ENCODE measurements around the gene BCL6.

The BCL6 gene

DNA sequence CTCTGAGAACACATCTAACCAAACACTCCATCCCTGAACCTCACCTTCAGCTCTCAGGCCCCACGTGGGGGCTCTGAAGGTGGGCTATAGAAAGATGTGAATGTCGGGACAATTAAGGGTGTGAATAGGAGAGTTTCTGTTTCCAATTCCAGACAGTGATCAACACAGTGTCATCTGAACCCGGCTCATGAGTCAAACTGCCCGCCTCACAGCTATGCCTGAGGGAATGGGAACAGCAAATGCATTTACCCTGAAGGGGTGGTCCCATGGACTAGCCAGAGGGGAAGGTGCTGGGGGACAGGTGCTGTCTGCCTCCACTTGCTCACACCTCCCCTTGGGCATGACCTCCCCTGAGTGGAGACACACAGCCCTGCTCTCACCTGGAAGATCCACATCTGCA lies 49.2 kb downstream of the BCL6 start:
- no peak for DNase-seq (ENCODE audit: extremely low read depth, low read depth)
- TF ChIP-seq, protein P1, sequence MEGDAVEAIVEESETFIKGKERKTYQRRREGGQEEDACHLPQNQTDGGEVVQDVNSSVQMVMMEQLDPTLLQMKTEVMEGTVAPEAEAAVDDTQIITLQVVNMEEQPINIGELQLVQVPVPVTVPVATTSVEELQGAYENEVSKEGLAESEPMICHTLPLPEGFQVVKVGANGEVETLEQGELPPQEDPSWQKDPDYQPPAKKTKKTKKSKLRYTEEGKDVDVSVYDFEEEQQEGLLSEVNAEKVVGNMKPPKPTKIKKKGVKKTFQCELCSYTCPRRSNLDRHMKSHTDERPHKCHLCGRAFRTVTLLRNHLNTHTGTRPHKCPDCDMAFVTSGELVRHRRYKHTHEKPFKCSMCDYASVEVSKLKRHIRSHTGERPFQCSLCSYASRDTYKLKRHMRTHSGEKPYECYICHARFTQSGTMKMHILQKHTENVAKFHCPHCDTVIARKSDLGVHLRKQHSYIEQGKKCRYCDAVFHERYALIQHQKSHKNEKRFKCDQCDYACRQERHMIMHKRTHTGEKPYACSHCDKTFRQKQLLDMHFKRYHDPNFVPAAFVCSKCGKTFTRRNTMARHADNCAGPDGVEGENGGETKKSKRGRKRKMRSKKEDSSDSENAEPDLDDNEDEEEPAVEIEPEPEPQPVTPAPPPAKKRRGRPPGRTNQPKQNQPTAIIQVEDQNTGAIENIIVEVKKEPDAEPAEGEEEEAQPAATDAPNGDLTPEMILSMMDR (IDR thresholded peaks at IDR 0.05; ENCODE audit: low read depth, low read length, missing control alignments): no peak
- H3K4me3 ChIP-seq (replicated peaks; ENCODE audit: low read depth, low read length): no peak overlapping the region

DNA sequence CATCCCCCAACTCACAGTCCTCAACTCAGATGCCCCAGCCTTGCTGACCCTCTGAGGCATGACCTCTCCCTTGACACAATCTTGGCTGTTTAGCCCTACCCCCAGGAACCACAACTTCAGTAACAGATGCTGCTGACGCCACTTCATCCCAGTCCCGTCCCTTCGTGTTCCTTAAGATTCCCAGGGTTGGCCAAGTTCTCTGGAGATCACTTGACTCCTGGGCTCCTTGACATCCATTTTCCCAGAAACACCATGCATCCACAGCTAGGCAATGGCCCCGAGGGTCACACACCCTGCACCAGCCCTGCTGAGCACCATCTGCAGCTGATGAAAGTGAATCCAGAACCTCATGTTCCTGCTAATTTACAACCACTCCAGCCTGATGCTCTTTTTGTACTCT lies 49.8 kb downstream of the BCL6 start:
- no peak overlapping the region for H3K4me3 ChIP-seq (replicated peaks; ENCODE audit: low read depth, low read length)
- TF ChIP-seq, protein P1 (IDR thresholded peaks at IDR 0.05; ENCODE audit: low read depth, low read length, missing control alignments): no peak

DNA sequence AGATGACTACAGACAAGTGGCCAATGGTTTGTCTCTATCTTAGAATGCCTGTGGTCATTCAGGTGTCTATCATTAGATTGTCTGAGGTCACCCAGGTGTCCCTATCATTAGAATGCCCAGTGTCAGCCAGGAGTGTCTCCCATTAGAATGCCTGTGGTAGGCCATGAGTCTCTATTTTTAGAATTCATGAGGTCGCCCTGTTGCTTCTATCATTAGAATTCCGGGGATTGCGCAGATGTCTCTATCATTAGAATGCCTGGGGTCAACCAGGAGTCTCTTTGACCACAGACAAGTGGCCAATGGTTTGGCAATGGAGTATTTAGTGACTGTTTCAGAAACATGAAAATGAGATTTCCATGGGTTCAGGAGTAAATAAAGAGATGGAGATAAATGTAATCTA lies 50.5 kb downstream of the BCL6 start:
- DNase-seq (ENCODE audit: extremely low read depth, low read depth): no peak
- no peak overlapping the region for H3K4me3 ChIP-seq (replicated peaks; ENCODE audit: low read depth, low read length)
- TF ChIP-seq, protein P1 (IDR thresholded peaks at IDR 0.05; ENCODE audit: low read depth, low read length, missing control alignments): no peak

More for the DNA sequence above, 49.8 kb downstream of the BCL6 start:
- no peak for DNase-seq (ENCODE audit: extremely low read depth, low read depth)

DNA sequence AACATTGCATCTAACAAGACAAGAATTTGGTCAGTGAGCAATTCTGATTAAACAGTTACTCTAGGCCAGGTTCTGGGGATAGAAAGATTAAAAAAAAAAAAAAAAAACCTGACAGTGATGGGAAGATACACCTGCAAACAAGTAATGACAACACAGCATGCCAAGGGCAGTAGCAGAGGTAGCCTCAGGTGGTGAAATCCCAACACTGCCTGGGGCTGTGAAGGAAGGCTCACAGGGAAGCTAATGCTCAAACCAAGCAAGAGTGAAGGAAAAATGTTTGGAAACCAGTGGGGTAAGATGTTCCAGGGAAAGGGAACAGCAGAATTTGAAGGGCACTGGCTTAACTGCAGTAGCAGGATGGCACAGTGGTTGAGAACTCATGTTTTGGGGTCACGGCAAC lies 51.8 kb downstream of the BCL6 start:
- no peak for DNase-seq (ENCODE audit: extremely low read depth, low read depth)
- TF ChIP-seq, protein P1 (IDR thresholded peaks at IDR 0.05; ENCODE audit: low read depth, low read length, missing control alignments): no peak
- H3K4me3 ChIP-seq (replicated peaks; ENCODE audit: low read depth, low read length): no peak overlapping the region

DNA sequence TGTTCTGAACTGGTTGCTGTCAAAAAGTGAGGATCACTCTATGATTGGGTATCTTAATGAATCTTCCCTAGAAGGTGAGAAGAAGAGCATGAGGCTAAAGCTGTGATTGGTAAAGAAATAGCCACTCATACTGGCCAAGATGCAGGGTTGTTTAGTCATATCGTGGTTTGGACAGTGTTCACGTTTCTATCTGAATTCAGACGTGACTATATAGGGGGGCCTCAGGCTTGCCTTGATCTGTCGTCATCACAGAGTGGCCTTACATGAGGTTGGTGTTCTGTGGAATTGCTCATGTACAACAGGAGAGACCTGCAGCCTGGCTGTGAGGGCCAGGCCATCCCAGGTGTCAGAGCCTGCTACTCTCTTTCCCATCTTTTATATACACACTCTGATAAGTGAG lies 55.3 kb downstream of the BCL6 start:
- no peak for DNase-seq (ENCODE audit: extremely low read depth, low read depth)
- no peak overlapping the region for H3K4me3 ChIP-seq (replicated peaks; ENCODE audit: low read depth, low read length)
- TF ChIP-seq, protein P1 (IDR thresholded peaks at IDR 0.05; ENCODE audit: low read depth, low read length, missing control alignments): no peak

DNA sequence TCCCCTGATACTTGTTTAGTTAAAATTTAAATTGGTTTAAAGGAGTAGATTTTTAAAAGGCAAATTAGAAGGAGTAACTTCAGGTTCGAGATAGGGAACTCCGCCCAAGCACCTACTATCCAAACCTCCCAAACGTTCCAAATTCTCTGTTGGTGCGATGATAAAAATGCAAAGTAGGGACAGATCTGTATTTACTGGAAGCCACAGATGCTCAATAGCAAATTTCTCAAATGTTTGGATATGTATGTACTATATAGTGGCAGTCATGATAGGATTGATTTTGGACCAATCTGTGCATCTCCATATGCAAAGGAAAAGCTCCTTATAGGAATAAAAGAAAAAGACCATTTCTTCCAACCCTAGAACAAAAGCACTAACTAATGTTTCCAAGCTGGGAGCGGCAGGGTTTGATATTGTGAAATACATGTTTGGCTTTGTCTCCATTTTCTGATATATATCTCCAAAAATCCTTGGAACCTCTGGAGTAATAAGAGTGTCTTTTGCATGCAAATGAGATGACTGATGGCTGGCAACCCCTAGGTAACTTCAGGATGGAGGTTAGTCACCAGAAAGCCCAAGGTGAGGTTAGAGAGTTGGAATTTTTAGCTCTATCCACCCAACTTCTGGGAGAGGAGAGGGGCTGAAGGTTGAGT lies 58.5 kb downstream of the BCL6 start:
- TF ChIP-seq, protein P1 (IDR thresholded peaks at IDR 0.05; ENCODE audit: low read depth, low read length, missing control alignments): no peak

DNA sequence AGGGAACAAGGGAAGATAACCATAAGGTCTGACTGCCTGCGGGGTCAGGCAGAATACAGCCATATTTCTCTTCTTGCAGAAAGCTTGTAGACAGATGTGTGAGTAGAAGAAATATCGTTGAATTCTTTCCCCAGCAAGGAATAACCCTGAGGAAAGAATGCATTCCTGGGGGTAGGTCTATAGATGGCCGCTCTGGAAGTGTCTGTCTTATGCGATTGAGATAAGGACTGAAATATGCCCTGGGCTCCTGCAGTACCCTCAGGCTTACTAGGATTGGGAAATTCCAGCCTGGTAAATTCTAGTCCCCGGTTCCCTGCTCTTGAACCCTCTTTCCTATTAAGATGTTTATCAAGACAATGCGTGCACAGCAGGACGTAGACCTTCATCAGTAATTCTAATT lies 59.3 kb downstream of the BCL6 start:
- no peak for DNase-seq (ENCODE audit: extremely low read depth, low read depth)
- no peak overlapping the region for H3K4me3 ChIP-seq (replicated peaks; ENCODE audit: low read depth, low read length)
- TF ChIP-seq, protein P1 (IDR thresholded peaks at IDR 0.05; ENCODE audit: low read depth, low read length, missing control alignments): no peak

More for the DNA sequence above, 58.5 kb downstream of the BCL6 start:
- no peak overlapping the region for H3K4me3 ChIP-seq (replicated peaks; ENCODE audit: low read depth, low read length)
- no peak for DNase-seq (ENCODE audit: extremely low read depth, low read depth)
